WTC11 (cell line): ENCODE data around the gene TVP23C. TPM values are rescaled to one million over a fixed set of nuclear protein-coding genes. Genes with fewer than 3 reads are reported as not detected.

Experiments used
- ATAC-seq: fragments of 200-7000 bp; cut with Tn5 transposase; 2 replicates; pipeline ENCODE4 v1.10.0; 2021; ENCODE audit warnings: mild to moderate bottlenecking, moderate library complexity
- CTCF ChIA-PET: fragments of 300-600 bp; sonication (Branson Sonifier 250); formaldehyde crosslinking; loops from one replicate; lab custom pipeline; 2021; ENCODE audit warnings: antibody characterized with exemption; lab: Charles Lee
- POLR2A ChIA-PET: fragments of 350-600 bp; sonication (Branson Sonifier 250); formaldehyde crosslinking; loops from one replicate; lab custom pipeline; 2021; ENCODE audit warnings: antibody characterized with exemption; lab: Charles Lee
- DNase-seq: peaks from one replicate; pipeline ENCODE4 v3.0.0; 2021; ENCODE audit warnings: low spot score
- H3K27ac Mint-ChIP-seq: 2 replicates; pipeline ENCODE4 v1.8.0; 2021; ENCODE audit warnings: mixed read lengths
- H3K27me3 Mint-ChIP-seq: 2 replicates; pipeline ENCODE4 v1.8.0; 2021; ENCODE audit warnings: low read depth, mild to moderate bottlenecking, moderate library complexity, mixed read lengths
- H3K36me3 Mint-ChIP-seq: 2 replicates; pipeline ENCODE4 v1.8.0; 2021; ENCODE audit warnings: mixed read lengths
- H3K4me1 Mint-ChIP-seq: 2 replicates; pipeline ENCODE4 v1.8.0; 2022; ENCODE audit warnings: mixed read lengths
- H3K4me3 Mint-ChIP-seq: 2 replicates; pipeline ENCODE4 v1.8.0; 2021; ENCODE audit warnings: mild to moderate bottlenecking, moderate library complexity, mixed read lengths
- H3K9me3 Mint-ChIP-seq: 2 replicates; pipeline ENCODE4 v1.8.0; 2021; ENCODE audit warnings: mixed read lengths
- ARID4B ChIP-seq: sonication (generic); formaldehyde crosslinking; IDR thresholded peaks from 2 replicates; pipeline ENCODE4 v1.8.0; 2023; ENCODE audit warnings: missing genetic modification reagents, mild to moderate bottlenecking, borderline replicate concordance
- ATF1 ChIP-seq: sonication (generic); formaldehyde crosslinking; IDR thresholded peaks from 2 replicates; pipeline ENCODE4 v1.8.1; 2023; ENCODE audit warnings: mild to moderate bottlenecking, moderate library complexity, missing genetic modification reagents
- ATF2 ChIP-seq: sonication (generic); formaldehyde crosslinking; IDR thresholded peaks from 2 replicates; pipeline ENCODE4 v1.8.1; 2022; ENCODE audit warnings: low read depth, missing genetic modification reagents, borderline replicate concordance
- E2F1 ChIP-seq: sonication (generic); formaldehyde crosslinking; IDR thresholded peaks from 2 replicates; pipeline ENCODE4 v1.8.0; 2022; ENCODE audit warnings: mild to moderate bottlenecking, missing genetic modification reagents
- E2F5 ChIP-seq: sonication (generic); formaldehyde crosslinking; IDR thresholded peaks from 2 replicates; pipeline ENCODE4 v1.8.1; 2022; ENCODE audit warnings: mild to moderate bottlenecking, moderate library complexity, missing genetic modification reagents
- EMX1 ChIP-seq: fragments of 250-450 bp; sonication (Bioruptor Pico); IDR thresholded peaks from 2 replicates; pipeline ENCODE4 v1.8.0; 2021; ENCODE audit warnings: mild to moderate bottlenecking
- ETV6 ChIP-seq: sonication (generic); formaldehyde crosslinking; IDR thresholded peaks from 2 replicates; pipeline ENCODE4 v1.8.1; 2022; ENCODE audit warnings: mild to moderate bottlenecking, missing genetic modification reagents
- FOXJ3 ChIP-seq: sonication (generic); formaldehyde crosslinking; IDR thresholded peaks from 2 replicates; pipeline ENCODE4 v1.9.0; 2021; ENCODE audit warnings: missing genetic modification reagents, mild to moderate bottlenecking, borderline replicate concordance
- FOXK1 ChIP-seq: sonication (generic); formaldehyde crosslinking; IDR thresholded peaks from 2 replicates; pipeline ENCODE4 v1.8.0; 2022; ENCODE audit warnings: mild to moderate bottlenecking, moderate library complexity, missing genetic modification reagents
- IRF1 ChIP-seq: sonication (generic); formaldehyde crosslinking; IDR thresholded peaks from 2 replicates; pipeline ENCODE4 v1.8.0; 2023; ENCODE audit warnings: missing genetic modification reagents
- RELA ChIP-seq: sonication (generic); formaldehyde crosslinking; IDR thresholded peaks from 2 replicates; pipeline ENCODE4 v1.8.1; 2022; ENCODE audit warnings: missing genetic modification reagents, mild to moderate bottlenecking, borderline replicate concordance
- SP1 ChIP-seq: sonication (generic); formaldehyde crosslinking; conservative IDR thresholded peaks from 2 replicates; pipeline ENCODE4 v1.8.1; 2022; ENCODE audit warnings: missing genetic modification reagents
- ZSCAN18 ChIP-seq: fragments of 250-450 bp; sonication (Bioruptor Pico); IDR thresholded peaks from 2 replicates; pipeline ENCODE4 v2.1.2; 2022; ENCODE audit warnings: mild to moderate bottlenecking, moderate library complexity
- total RNA-seq: library from RNA; stranded (reverse); gene quantifications from 3 replicates; pipeline ENCODE4 v1.2.3, GENCODE V29; 2021

The TVP23C gene
- total RNA-seq, 1 experiment from 2014 or later, result 16.9 TPM

GRCh38 chr17:15501793-15502192 lies 61.5 kb downstream of the TVP23C start:
- H3K4me3 Mint-ChIP-seq, result no peak overlapping the region
- ChIA-PET CTCF (interaction anchor here (2.5 to 3.2 kb wide), 2 partner anchors 64 to 242 kb away, joined by 29 to 148 read pairs; no protein-coding TSS in a partner anchor), POLR2A (no interaction called here)
- H3K9me3 Mint-ChIP-seq, result peaks cover 3% of the 10 kb centered on the region; the same call in 1 of the 2 replicates
- ATAC-seq, result no peak
- TF ChIP-seq E2F5 (CRISPR knock-in tag) (no peak), EMX1 (CRISPR knock-in tag) (no peak), RELA (CRISPR knock-in tag) (no peak), ATF1 (CRISPR knock-in tag) (no peak), ATF2 (no peak), ZSCAN18 (CRISPR knock-in tag) (no peak), ETV6 (no peak), E2F1 (CRISPR knock-in tag) (no peak), SP1 (CRISPR knock-in tag) (no peak), FOXJ3 (CRISPR knock-in tag) (no peak), FOXK1 (no peak), IRF1 (CRISPR knock-in tag) (no peak)
- no peak overlapping the region for H3K27ac Mint-ChIP-seq
- peaks cover 20% of the 10 kb centered on the region for H3K4me1 Mint-ChIP-seq
- DNase-seq, result no peak
- H3K27me3 Mint-ChIP-seq, result no peaks in the 10 kb centered on the region
- peaks cover 32% of the 10 kb centered on the region for H3K36me3 Mint-ChIP-seq

GRCh38 chr17:15501282-15501681 lies 62.0 kb downstream of the TVP23C start:
- no peak for DNase-seq
- Mint-ChIP-seq H3K4me3 (no peak overlapping the region), H3K36me3 (peaks cover 29% of the 10 kb centered on the region), H3K9me3 (peaks cover 3% of the 10 kb centered on the region; the same call in 1 of the 2 replicates), H3K27ac (no peak overlapping the region), H3K4me1 (peaks cover 20% of the 10 kb centered on the region), H3K27me3 (no peaks in the 10 kb centered on the region)
- TF ChIP-seq ARID4B (CRISPR knock-in tag) (no peak), RELA (CRISPR knock-in tag) (no peak)
- ChIA-PET POLR2A (no interaction called here), CTCF (interaction anchor here (2.5 to 3.2 kb wide), 2 partner anchors 64 to 241 kb away, joined by 29 to 148 read pairs; no protein-coding TSS in a partner anchor)
- ATAC-seq, result no peak
